HepG2 (cell line): Measurements from ENCODE around the gene ATP1A2. TPM values are rescaled to one million over a fixed set of nuclear protein-coding genes. Genes with fewer than 3 reads are reported as not detected.

Experiments used
- ATAC-seq: fragments of 200-7000 bp; cut with Tn5 transposase; 3 replicates; pipeline ENCODE4 v1.9.1; 2020; ENCODE audit warnings: mild to moderate bottlenecking, moderate library complexity
- BruUV-seq: library from RNA; stranded (reverse); fragments of 400-500 nt; replicated peaks from 2 replicates; lab custom pipeline; 2021; lab: Mats Ljungman, UMichigan
- CTCF ChIA-PET: fragments of 300-600 bp; formaldehyde crosslinking; extraction: SDS; loops from one replicate; lab custom pipeline; 2021; ENCODE audit warnings: low total read pairs, inconsistent platforms, low intra/inter-chr PET ratio; lab: Yijun Ruan, JAX
- POLR2A ChIA-PET: fragments of 350-600 bp; sonication (Branson Sonifier 250); formaldehyde crosslinking; loops from one replicate; lab custom pipeline; 2020; ENCODE audit warnings: antibody characterized with exemption, inconsistent platforms; lab: Yijun Ruan, JAX
- DNase-seq: peaks from one replicate; pipeline ENCODE4 v3.0.0-alpha.2; 2015; ENCODE audit warnings: low spot score
- FAIRE-seq: peaks from 3 replicates; lab custom pipeline; 2011; peaks lifted over from hg19 to GRCh38; lab: Jason Lieb, UNC
- H2AFZ ChIP-seq: one replicate; pipeline ENCODE4 v1.6.1; 2011; ENCODE audit warnings: low read length, inconsistent platforms
- H3K27ac ChIP-seq: fragments of 300-600 bp; 3 replicates; pipeline ENCODE4 v1.8.0; 2011; ENCODE audit warnings: mixed run types, mild to moderate bottlenecking, mixed read lengths, low read length, inconsistent platforms; ENCODE audit not compliant: insufficient read depth; ENCODE audit errors: extremely low read length
- H3K27me3 ChIP-seq, 2 experiments: fragments of 200-600 bp in 1 of 2; 2 replicates in 1 of 2; 3 replicates in 1 of 2; pipeline versions ENCODE4 v1.6.0 to v1.8.0; 2011; ENCODE audit warnings: low read length in 2 of 2, mild to moderate bottlenecking in 2 of 2, moderate library complexity in 2 of 2, inconsistent platforms in 1 of 2; ENCODE audit not compliant: insufficient read depth in 2 of 2, control insufficient read depth in 1 of 2
- H3K36me3 ChIP-seq, 2 experiments: fragments of 200-600 bp in 1 of 2; replicated peaks in 1 of 2; 2 replicates in 1 of 2; 3 replicates in 1 of 2; pipeline versions ENCODE4 v1.5.1 to v1.8.0; 2011; ENCODE audit warnings: low read length in 2 of 2, inconsistent platforms in 1 of 2; ENCODE audit not compliant: insufficient read depth in 2 of 2, control insufficient read depth in 1 of 2
- H3K4me1 ChIP-seq: 2 replicates; pipeline ENCODE4 v1.5.1; 2012; ENCODE audit warnings: low read length, inconsistent platforms; ENCODE audit not compliant: insufficient read depth
- H3K4me2 ChIP-seq: 2 replicates; pipeline ENCODE4 v1.6.0; 2011; ENCODE audit warnings: low read depth, low read length, inconsistent platforms
- H3K4me3 ChIP-seq, 3 experiments: fragments of 200-600 bp in 1 of 3; sonication (generic), shearing (Covaris generic) in 1 of 3; replicated peaks in 1 of 3; 2 replicates each; pipeline ENCODE4 v1.5.1; 2011 to 2016; ENCODE audit warnings: low read length in 3 of 3, inconsistent platforms in 2 of 3, low read depth in 2 of 3, mild to moderate bottlenecking in 2 of 3, control low read depth in 1 of 3, mixed read lengths in 1 of 3; ENCODE audit not compliant: insufficient read depth in 1 of 3
- H3K79me2 ChIP-seq: one replicate; pipeline ENCODE4 v1.6.1; 2011; ENCODE audit warnings: low read length, inconsistent platforms; ENCODE audit not compliant: insufficient read depth
- H3K9ac ChIP-seq: 2 replicates; pipeline ENCODE4 v1.6.0; 2011; ENCODE audit warnings: mild to moderate bottlenecking, low read depth, low read length, inconsistent platforms; ENCODE audit not compliant: insufficient read depth
- H3K9me3 ChIP-seq: 2 replicates; pipeline ENCODE4 v1.5.1; 2012; ENCODE audit warnings: mild to moderate bottlenecking, low read length
- H4K20me1 ChIP-seq: 2 replicates; pipeline ENCODE4 v1.6.0; 2011; ENCODE audit warnings: inconsistent platforms, mild to moderate bottlenecking, low read length, moderate library complexity; ENCODE audit not compliant: insufficient read depth
- KDM5B ChIP-seq: sonication (generic); formaldehyde crosslinking; IDR thresholded peaks from 2 replicates; pipeline ENCODE4 v1.4.0; 2020; ENCODE audit warnings: missing genetic modification reagents, mild to moderate bottlenecking, borderline replicate concordance
- MAZ ChIP-seq, 2 experiments: sonication (generic) in 1 of 2; formaldehyde crosslinking in 1 of 2; IDR thresholded peaks; 2 replicates each; pipeline versions ENCODE4 v1.5.0 to v1.6.1; 2012 to 2020; ENCODE audit warnings: low read depth in 2 of 2, mild to moderate bottlenecking in 2 of 2, borderline replicate concordance in 1 of 2, improper control_type of control experiment in 1 of 2, low read length in 1 of 2, missing genetic modification reagents in 1 of 2, moderate library complexity in 1 of 2
- PAX8 ChIP-seq: sonication (generic); formaldehyde crosslinking; IDR thresholded peaks from 2 replicates; pipeline ENCODE4 v1.8.0; 2022; ENCODE audit warnings: mild to moderate bottlenecking, missing genetic modification reagents, borderline replicate concordance
- SP1 ChIP-seq, 2 experiments: fragments of 450-650 bp in 1 of 2; sonication (generic) in 1 of 2; formaldehyde crosslinking in 1 of 2; IDR thresholded peaks; 2 replicates each; pipeline versions ENCODE4 v1.4.0 to v1.6.1; 2016 to 2020; ENCODE audit warnings: missing genetic modification reagents in 1 of 2
- TBX3 ChIP-seq: fragments of 450-650 bp; IDR thresholded peaks from 2 replicates; pipeline ENCODE4 v1.6.1; 2017; ENCODE audit warnings: antibody characterized with exemption, mild to moderate bottlenecking, inconsistent platforms, borderline replicate concordance
- THYN1 ChIP-seq: sonication (generic); formaldehyde crosslinking; IDR thresholded peaks from 2 replicates; pipeline ENCODE4 v1.8.1; 2023; ENCODE audit warnings: low read depth, mild to moderate bottlenecking, moderate library complexity, missing genetic modification reagents, borderline replicate concordance
- WGBS: methylation state at CpG from one replicate; pipeline ENCODE4 v1.1.6; 2017; ENCODE audit warnings: low lambda C conversion rate; 5-methylcytosine and 5-hydroxymethylcytosine counted together
- in situ Hi-C: cut with HindIII; loops from 2 replicates; pipeline ENCODE4 v1.10.0; 2017; ENCODE audit warnings: low pct_unique_long_range_greater_than_20kb; ENCODE audit not compliant: extremely low pct_ligation_motif_present
- intact Hi-C: fragments of 100-400 bp; cut with micrococcal nuclease; formaldehyde crosslinking; loops from one replicate; pipeline ENCODE4 v1.10.0; 2022; ENCODE audit not compliant: unreplicated experiment
- polyA plus RNA-seq, 8 experiments: library from polyadenylated mRNA; depleted of rRNA in 3 of 8; stranded (reverse) in 7 of 8; unstranded in 1 of 8; fragments of >200 nt; fragmentation: Illumina TruSeq in 4 of 8; extraction: Trizol in 4 of 8; gene quantifications; 2 replicates each; pipeline versions ENCODE4 v1.2.1 to v1.2.3, GENCODE V29; 2011 to 2016; ENCODE audit warnings: low read depth in 4 of 8, missing spikeins in 1 of 8, mixed read lengths in 1 of 8; ENCODE audit not compliant: insufficient read depth in 1 of 8
- total RNA-seq, 5 experiments: library from RNA; depleted of rRNA; stranded (reverse); fragments of >200 nt; fragmentation: Illumina TruSeq; extraction: Trizol; gene quantifications; 2 replicates each; pipeline ENCODE4 v1.2.3, GENCODE V29; 2016; ENCODE audit warnings: low read depth in 1 of 5
- TF ChIP-seq, protein P1 (sequence below): sonication (generic); formaldehyde crosslinking; IDR thresholded peaks from 2 replicates; pipeline ENCODE4 v1.8.1; 2023; ENCODE audit warnings: missing genetic modification reagents, inconsistent platforms, borderline replicate concordance
- TF ChIP-seq, protein P2 (sequence below): sonication (generic); formaldehyde crosslinking; IDR thresholded peaks from 2 replicates; pipeline ENCODE4 v1.5.1; 2020; ENCODE audit warnings: mild to moderate bottlenecking, missing genetic modification reagents, moderate library complexity

The ATP1A2 gene
- total and polyA plus RNA-seq, 2 of the 13 experiments (the other 11 are each of a cell fraction or from before 2014, with no cell fraction given), result 0.16 TPM; not detected in 1

DNA sequence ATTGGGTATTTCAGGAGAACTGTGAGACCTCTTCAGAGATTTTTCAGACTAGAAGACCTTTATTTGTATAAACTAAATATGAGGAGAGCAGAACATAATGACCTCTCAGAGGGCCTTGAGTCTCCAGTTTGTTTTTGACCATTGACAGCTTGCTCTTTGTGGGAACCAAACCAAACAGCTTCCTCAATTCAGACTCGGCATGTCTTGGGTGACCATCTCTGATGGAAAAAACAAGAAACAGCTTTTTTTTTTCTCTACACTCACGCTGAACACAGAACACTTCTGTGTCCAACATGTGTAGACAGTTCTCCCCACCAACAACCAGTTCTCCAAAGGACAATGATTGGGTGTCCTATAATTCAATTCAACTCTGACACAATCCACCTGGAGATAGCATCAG, 47.4 kb downstream of the ATP1A2 start:
- H3K36me3 ChIP-seq, result no peaks in the 10 kb centered on the region
- H3K4me1 ChIP-seq, result peaks cover 36% of the 10 kb centered on the region
- no peak for TF ChIP-seq MAZ (IDR thresholded peaks at IDR 0.05; ENCODE audit: borderline replicate concordance, low read depth, low read length)
- TF ChIP-seq MAZ (CRISPR knock-in tag; IDR thresholded peaks at IDR 0.05; ENCODE audit: low read depth), result no peak
- no peak for TF ChIP-seq SP1 (IDR thresholded peaks at IDR 0.05)
- TF ChIP-seq SP1 (CRISPR knock-in tag; IDR thresholded peaks at IDR 0.05), result no peak
- TF ChIP-seq PAX8 (CRISPR knock-in tag), result no peak
- TF ChIP-seq TBX3, result no peak
- TF ChIP-seq, protein P1, sequence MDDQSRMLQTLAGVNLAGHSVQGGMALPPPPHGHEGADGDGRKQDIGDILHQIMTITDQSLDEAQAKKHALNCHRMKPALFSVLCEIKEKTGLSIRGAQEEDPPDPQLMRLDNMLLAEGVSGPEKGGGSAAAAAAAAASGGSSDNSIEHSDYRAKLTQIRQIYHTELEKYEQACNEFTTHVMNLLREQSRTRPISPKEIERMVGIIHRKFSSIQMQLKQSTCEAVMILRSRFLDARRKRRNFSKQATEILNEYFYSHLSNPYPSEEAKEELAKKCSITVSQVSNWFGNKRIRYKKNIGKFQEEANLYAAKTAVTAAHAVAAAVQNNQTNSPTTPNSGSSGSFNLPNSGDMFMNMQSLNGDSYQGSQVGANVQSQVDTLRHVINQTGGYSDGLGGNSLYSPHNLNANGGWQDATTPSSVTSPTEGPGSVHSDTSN (CRISPR knock-in tag), result no peak
- TF ChIP-seq KDM5B (CRISPR knock-in tag), result no peak
- TF ChIP-seq, protein P2, sequence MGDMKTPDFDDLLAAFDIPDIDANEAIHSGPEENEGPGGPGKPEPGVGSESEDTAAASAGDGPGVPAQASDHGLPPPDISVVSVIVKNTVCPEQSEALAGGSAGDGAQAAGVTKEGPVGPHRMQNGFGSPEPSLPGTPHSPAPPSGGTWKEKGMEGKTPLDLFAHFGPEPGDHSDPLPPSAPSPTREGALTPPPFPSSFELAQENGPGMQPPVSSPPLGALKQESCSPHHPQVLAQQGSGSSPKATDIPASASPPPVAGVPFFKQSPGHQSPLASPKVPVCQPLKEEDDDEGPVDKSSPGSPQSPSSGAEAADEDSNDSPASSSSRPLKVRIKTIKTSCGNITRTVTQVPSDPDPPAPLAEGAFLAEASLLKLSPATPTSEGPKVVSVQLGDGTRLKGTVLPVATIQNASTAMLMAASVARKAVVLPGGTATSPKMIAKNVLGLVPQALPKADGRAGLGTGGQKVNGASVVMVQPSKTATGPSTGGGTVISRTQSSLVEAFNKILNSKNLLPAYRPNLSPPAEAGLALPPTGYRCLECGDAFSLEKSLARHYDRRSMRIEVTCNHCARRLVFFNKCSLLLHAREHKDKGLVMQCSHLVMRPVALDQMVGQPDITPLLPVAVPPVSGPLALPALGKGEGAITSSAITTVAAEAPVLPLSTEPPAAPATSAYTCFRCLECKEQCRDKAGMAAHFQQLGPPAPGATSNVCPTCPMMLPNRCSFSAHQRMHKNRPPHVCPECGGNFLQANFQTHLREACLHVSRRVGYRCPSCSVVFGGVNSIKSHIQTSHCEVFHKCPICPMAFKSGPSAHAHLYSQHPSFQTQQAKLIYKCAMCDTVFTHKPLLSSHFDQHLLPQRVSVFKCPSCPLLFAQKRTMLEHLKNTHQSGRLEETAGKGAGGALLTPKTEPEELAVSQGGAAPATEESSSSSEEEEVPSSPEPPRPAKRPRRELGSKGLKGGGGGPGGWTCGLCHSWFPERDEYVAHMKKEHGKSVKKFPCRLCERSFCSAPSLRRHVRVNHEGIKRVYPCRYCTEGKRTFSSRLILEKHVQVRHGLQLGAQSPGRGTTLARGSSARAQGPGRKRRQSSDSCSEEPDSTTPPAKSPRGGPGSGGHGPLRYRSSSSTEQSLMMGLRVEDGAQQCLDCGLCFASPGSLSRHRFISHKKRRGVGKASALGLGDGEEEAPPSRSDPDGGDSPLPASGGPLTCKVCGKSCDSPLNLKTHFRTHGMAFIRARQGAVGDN (CRISPR knock-in tag), result no peak
- no peak for TF ChIP-seq THYN1 (CRISPR knock-in tag)
- intact Hi-C loops, result loop anchor here (1.0 kb wide), 2 partner anchors 62 to 89 kb away; no protein-coding TSS in a partner anchor
- no peak overlapping the region for H3K4me3 ChIP-seq
- H3K4me2 ChIP-seq, result no peak overlapping the region
- FAIRE-seq (no peak), DNase-seq (no peak), ATAC-seq (no peak)
- H2AFZ ChIP-seq, result no peak overlapping the region
- in situ Hi-C loops, result no loop called here
- no peak overlapping the region for H3K9ac ChIP-seq
- no TSS peak for BruUV-seq
- H4K20me1 ChIP-seq, result no peaks in the 10 kb centered on the region
- H3K79me2 ChIP-seq, result no peaks in the 10 kb centered on the region
- H3K27ac ChIP-seq, result no peak overlapping the region
- ChIA-PET CTCF (interaction anchor here (1.1 to 2.0 kb wide), 2 partner anchors 54 to 62 kb away, joined by 3 to 15 read pairs; no protein-coding TSS in a partner anchor), POLR2A (no interaction called here)
- H3K9me3 ChIP-seq, result no peaks in the 10 kb centered on the region
- WGBS, result 0% methylated on average over 2 of the region's 2 CpGs
- peaks cover 0 to 13% of the 10 kb centered on the region in 2 experiments; a peak in 4 of 5 replicates for H3K27me3 ChIP-seq
